HG02642 (cell line): Measurements from ENCODE around the gene SIN3B.
A peak's percentile ranks its signal among the peaks of the same experiment; 100 is the strongest.
"Not testable (repeated sequence)": the region's sequence is repeated elsewhere in the genome, so short reads cannot be mapped to it uniquely, and the experiment has no call there.

Experiments
- ATAC-seq: cut with Tn5 transposase; IDR thresholded peaks from one replicate; pipeline ENCODE4 v1.9.1; 2021; ENCODE audit warnings: mild to moderate bottlenecking; ENCODE audit not compliant: unreplicated experiment, poor library complexity

The SIN3B gene, protein sequence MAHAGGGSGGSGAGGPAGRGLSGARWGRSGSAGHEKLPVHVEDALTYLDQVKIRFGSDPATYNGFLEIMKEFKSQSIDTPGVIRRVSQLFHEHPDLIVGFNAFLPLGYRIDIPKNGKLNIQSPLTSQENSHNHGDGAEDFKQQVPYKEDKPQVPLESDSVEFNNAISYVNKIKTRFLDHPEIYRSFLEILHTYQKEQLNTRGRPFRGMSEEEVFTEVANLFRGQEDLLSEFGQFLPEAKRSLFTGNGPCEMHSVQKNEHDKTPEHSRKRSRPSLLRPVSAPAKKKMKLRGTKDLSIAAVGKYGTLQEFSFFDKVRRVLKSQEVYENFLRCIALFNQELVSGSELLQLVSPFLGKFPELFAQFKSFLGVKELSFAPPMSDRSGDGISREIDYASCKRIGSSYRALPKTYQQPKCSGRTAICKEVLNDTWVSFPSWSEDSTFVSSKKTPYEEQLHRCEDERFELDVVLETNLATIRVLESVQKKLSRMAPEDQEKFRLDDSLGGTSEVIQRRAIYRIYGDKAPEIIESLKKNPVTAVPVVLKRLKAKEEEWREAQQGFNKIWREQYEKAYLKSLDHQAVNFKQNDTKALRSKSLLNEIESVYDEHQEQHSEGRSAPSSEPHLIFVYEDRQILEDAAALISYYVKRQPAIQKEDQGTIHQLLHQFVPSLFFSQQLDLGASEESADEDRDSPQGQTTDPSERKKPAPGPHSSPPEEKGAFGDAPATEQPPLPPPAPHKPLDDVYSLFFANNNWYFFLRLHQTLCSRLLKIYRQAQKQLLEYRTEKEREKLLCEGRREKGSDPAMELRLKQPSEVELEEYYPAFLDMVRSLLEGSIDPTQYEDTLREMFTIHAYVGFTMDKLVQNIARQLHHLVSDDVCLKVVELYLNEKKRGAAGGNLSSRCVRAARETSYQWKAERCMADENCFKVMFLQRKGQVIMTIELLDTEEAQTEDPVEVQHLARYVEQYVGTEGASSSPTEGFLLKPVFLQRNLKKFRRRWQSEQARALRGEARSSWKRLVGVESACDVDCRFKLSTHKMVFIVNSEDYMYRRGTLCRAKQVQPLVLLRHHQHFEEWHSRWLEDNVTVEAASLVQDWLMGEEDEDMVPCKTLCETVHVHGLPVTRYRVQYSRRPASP

DNA sequence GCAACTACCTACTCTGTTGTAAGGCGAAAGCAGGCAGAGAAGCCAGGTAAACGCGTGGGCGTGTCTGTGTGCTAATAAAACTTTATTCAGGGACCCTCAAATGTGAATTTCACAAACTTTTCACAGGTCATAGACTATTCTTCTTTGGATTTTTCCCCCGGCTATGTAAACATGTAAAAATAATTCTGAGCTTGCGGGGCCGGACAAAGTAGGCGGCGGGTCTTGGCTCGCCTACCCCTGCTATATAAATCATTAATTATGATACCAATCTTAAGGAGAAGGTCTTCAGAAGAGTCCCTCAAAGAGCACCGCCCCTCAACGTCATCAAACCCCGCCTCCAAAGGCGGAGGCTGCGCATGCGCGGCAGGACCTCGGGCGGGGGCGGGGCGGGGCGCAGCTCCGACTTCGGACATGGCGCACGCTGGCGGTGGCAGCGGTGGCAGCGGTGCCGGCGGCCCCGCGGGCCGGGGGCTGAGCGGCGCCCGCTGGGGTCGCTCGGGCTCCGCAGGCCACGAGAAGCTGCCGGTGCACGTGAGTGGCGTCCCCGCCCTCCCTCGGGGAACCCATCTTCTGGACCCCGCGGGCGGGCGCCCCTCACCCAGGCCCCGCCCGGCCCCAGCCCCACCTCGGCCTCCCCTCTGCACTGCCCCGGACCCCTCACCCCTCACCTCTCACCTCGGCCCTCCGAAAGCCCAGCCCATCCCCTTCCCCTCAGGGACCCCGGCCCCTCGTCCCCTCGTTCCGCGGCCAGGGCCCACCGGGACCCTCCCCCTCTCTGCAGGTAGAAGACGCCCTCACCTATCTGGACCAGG is at the start of gene SIN3B:
SIN3B (plus strand) TSS at position 389 of the 812 bp plus-strand sequence; CDS start at position 412, 23 bp downstream.
- ATAC-seq, result peak; percentile 78

DNA sequence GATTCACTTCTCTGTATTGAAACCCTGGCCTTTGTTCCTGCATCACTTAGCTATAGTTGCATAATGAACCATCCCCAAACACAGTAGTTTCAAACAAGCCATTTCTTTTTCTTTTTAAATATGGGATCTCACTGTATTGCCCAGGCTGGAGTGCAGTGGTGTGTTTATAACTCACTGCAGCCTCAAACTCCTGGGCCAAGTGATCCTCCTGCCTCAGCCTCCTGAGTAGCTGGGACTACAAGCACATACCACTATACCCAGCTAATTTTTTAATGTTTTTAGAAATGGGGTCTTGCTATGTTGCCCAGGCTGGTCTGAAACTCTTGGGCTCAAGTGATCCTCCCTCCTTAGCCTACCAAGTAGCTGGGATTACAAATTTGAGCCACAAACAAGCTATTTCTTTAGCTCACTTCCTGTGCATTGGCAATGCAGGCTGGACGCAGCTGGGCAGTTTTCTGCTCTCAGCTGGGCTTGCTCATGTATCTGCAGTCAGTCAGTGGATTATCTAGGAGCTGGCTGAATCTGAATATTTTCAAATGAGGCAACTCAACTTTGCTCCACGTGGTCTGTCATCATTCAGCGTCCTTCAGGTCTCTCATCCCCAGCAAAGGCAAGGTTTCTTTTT is 49.5 kb upstream of the SIN3B start:
- no peak for ATAC-seq

DNA sequence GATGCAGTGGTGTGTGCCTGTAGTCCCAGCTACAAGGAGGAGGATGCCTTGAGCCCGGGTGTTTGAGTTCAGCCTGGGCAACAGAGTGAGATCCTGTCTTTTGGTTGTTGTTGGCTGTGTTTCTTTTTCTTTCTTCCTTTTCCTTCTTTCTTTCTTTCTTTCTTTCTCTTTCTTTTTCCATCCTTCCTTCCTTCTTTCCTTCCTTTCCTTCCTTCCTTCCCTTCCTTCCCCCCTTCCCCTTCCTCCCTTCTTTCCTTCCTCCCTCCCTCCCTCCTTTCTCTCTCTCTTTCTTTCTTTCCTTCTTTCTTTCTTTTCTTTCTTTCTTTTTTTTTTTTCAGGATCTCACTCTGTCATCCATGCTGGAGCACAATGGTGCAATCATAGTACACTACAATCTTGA is 46.5 kb upstream of the SIN3B start:
- ATAC-seq, result no peak

DNA sequence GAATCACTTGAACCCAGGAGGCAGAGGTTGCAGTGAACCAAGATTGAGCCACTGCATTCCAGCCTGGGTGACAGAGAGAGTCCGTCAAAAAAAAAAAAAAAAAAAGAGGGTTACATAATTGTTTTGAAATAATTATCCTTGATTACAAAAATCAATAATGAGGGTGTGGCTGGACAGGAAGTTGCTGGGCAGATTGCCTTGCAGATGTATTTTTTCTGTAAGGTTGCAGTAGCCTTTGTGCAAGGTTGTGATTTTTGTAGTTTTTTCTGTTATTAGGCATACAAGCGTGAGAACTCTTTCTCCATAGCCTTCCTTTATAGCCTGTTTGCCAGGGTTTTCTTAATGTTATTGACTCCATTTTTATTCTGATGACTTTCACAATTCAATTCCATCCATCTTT is 40.7 kb upstream of the SIN3B start:
- ATAC-seq, result no peak

DNA sequence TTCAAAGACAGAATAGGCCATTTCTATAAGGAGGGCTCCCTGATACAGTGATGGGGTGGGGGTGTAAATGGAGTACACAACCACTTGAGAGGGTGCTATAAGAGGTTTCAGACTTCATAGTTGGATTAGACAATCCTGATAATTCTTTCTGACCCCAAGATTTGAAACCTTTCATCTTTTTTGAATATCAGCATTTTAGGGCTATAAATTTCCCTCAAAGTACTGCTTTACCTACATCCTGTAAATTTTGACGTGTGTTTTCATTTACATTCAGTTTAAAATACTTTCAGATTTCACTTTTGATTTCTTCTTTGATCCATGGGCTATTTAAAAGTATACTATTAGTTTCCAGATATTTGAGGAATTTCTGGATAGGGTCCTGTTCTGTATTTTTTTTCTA is 40.0 kb upstream of the SIN3B start:
- no peak for ATAC-seq

DNA sequence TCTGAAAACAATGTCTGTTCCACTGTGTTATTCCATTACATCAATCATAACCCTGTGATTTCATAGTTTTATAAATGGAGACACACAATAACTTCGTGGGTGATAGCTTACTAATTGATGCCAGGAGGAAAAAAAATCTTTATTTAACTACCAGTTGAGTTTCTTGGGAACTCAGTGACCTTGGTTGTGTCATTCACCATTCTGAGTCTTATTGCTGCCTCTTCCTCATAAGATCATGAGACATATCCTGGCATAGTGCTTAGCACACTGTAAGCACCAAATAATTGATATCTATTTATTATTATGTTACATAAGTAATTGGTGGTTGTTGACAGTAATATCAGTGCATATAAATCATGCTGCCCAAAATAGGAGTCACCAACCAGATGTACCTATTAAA is 39.1 kb upstream of the SIN3B start:
- no peak for ATAC-seq

DNA sequence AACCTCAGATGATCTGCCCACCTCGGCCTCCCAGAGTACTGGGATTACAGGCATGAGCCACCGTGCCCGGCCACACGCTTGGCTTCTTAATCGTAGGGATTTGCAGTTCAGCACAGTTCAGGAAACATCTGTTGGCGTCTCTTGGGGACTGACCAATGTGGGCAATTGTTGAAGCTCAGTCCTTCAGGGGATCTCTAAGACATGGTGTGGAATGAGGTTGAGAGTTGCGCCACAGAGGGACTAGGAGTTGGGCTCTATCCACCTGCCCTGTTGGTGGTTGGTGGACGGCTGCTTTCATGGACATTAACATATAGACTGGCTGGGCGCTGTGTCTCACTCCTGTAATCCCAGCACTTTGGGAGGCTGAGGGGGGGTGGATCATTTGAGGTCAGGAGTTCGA is 37.3 kb upstream of the SIN3B start:
- no peak for ATAC-seq

DNA sequence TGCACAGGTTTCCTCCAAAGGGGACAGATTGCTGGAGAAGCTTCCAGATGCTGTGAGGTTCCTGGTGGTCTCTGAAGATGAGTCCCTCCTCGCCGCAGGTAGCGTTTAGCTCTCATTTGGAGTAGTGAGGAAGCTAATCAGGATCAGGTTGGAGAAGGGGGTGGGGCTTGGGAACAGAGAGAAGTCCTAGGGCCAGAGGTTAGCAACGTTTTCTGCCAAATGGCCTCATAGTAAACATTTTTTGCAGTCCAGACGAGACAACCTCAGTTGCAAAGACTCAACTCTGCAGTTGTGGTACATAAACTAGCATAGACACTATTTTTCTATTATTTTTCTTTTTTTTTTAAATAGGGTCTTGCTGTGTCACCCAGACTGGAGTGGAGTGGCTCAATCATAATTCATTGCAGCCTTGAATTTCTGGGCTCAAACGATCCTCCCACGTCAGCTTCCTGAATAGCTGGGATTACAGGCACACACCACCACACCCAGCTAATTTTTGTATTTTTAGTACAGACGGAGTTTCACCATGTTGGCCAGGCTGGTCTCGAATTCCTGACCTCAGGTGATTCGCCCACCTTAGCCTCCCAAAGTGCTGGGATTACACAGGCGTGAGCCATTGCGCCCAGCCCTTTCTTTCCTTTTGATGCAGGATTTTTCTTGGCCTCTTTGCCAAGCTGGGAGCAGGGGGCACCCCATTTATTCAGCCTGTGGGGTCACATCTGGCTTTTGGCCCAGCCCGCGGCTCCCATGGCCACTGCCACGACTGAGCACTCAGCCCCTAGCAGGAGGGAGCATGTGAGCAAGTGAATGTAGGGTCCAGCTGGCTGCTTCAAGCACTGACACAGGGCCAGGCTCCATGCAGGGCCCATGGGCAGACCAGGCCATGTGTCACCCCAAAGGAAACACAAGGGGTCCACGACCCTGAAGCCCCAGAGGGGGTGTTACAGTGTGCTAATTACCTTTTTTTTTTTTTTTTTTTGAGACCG is 34.4 kb upstream of the SIN3B start:
- no peak for ATAC-seq

DNA sequence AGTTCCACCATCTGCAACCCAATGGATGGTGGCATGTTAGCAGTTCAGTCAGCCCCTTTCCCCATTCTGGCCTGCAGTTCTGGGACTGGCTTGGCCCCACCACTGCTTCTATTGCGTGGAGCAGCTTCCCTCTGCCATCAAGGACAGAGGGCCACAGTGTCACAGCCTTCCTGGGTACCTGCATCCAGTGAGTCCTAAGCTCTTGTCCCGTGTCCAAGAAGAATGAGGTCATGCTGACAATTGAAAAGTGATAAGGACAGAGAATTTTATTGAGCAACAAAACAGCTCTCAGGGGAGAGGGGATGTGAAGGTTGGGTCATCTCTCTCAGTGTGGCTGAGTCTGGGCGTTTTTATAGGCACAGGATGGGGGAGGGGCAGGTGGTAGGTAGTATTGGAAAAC is 33.5 kb upstream of the SIN3B start:
- ATAC-seq, result no peak

DNA sequence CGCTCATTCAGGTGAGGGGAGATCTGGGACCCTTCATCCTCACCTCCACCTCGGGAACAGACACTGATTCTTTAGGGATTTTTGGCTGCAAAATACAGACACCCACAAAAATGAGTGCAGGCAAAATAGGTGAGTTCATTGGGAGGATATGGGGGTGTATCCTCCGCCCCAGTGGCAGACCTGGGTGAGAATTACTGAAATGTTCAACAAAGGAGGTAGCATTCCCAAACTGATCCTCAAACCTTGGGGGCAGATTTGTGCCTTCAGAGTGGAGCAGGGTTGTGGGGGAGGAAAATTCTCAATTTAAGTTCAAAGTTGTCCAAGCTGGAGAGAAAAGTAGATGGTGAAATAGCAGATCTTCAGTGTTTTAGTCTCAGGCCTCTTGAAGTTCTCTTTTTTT is 31.3 kb upstream of the SIN3B start:
- ATAC-seq, result no peak

DNA sequence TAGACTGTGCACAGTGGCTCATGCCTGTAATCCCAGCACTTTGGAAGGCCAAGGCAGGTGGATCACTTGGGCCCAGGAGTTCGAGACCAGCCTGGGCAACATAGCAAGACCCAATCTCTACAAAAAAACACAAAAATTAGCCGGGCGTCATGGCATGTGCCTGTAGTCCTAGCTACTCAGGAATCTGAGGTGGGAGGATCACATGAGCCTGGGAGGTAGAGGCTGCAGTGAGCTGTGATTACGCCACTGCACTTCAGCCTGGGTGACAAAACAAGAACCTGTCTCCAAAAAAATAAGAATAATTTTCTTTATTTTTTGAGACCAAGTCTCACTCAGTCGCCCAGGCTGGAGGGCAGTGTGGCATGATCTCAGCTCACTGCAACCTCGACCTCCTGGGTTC is 30.9 kb upstream of the SIN3B start:
- ATAC-seq, result not testable (repeated sequence)

DNA sequence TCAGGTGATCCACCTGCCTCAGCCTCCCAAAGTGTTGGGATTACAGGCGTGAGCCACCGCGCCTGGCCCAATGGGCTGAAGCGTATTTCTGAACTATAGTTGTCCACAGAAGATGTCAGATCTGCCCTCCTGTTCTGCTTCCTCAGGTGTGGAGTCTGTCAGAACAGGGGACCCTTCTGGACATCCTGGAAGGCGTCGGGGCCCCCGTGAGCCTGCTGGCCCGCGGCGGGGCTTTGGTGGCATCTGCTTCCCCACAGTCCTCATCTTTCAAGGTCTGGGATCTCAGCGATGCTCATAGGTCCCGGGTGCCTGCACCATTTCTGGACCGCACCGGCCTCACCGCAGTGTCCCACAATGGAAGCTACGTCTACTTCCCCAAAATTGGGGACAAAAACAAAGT is 29.5 kb upstream of the SIN3B start:
- no peak for ATAC-seq

DNA sequence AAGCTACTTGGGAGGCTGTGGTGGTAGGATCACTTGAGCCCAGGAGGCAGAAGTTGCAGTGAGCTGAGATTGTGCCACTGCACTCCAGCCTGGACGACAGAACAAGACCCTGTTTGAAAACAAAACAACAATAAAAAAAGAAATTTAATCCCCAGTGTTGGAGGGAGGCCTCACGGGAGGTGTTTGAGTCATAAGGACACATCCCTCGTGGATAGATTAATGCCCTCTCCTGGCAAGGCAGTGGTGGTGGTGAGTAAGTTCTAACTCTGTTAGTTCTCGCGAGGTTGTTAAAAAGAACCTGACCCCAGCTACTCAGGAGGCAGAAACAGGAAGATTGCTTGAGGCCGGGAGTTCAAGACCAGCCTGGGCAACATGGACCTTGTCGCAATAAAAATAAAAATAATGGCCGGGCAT is 27.6 kb upstream of the SIN3B start:
- ATAC-seq, result no peak

DNA sequence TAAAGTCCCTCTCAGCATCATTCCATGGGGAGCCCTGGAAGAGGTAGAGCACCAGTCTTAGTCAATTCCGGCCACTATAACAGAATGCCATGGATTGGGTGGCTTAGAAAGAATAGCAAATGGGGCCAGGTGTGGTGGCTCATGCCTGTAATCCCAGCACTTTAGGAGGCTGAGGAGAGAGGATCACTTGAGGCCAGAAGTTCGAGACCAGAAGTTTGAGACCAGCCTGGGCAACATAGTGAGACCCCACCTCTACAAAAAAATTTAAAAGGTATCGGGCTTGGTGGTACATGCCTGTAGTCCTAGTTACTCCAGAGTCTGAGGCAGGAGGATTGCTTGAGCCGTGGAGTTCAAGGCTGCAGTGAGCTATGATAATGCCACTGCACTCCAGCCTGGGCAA is 25.0 kb upstream of the SIN3B start:
- no peak for ATAC-seq

DNA sequence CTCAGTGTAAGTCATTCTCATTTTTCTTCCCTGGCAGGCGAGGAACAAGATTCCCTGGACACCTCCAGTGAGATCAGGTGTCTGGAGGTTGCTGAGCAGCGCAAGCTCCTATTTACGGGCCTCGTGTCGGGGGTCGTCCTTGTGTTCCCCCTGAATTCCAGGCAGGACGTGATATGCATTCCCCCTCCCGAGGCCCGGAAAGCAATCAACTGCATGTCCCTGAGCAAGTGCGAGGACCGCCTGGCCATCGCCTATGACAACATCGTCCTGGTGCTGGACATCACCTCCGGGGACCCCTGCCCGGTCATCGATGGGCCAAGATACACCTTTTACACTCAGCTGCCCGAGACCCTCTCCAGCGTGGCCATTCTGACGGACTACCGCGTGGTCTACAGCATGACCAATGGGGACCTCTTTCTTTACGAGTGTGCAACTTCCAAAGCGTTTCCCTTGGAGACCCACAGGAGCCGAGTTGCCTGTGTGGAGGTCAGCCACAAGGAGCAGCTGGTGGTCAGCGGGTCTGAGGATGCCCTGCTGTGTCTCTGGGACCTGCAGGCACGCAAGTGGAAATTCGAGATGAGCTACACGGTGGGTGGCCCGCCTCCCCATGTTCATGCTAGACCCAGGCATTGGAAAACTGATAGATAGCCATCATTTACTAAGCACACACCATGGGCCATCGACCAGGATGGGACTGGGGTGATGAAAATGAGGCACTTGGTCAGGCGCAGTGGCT is 21.5 kb upstream of the SIN3B start:
- no peak for ATAC-seq

DNA sequence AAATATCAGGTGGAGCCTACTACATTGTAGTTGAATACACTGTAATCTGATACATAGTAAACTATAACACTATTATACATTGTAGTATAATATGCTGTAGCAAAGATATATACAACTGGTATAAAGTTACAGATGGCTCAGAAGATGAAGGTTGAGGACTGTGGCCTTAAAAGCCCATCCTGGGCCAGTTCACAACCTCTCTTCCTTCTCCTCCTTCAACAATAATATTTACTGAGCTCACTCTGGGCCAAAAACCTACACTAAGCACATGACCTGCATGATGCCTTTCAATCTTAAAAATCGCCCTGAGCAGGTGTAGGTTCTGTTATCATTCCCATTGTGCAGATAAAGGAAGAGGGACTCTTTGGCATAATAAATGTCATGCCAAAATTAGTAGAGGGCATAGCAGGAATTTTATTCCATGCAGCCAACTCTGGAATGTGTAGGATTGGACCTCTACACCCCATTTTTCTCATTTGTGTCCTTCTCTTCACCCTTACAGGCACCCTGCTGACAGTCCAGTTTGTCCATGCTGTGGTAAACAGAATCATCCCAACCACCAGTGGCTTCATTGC is 14.6 kb upstream of the SIN3B start:
- ATAC-seq, result no peak

DNA sequence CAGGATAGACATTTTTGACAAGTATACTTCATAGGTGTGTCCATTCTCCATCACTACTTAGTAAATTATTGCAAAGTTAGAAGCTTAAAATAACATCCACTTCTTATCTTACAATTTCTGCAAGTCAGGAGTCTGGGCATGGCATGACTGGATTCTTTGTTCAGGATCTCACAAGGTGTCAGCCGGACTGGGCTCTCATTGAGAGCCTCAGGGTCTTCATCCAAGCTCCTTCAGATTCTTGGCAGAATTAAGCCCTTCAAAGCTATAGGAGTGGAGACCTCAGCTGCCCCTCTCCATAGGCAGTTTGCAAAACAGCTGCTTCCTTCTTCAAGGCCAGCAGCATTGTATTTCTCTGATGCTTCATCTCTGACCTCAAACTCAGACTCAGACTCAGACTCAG is 9.1 kb upstream of the SIN3B start:
- ATAC-seq, result no peak

DNA sequence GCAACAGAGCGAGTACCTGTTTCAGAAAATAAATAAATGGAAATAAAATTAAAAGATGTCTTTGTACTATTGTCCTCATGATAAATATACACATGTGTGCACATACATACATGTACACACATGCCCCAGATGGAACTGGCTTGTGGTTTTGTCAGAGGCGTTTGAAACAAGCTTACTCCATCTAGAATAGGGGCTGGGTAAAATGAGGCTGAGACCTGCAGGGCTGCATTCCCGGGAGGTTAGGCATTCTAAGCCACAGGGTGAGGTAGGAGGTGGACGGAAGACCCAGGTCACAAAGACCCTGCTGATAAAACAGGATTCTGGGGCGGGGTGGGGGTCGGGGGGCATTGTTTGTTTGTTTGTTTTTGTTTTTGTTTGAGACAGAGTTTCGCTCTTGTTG is 8.1 kb upstream of the SIN3B start:
- ATAC-seq, result no peak
